Measurements from ENCODE around the gene GPN2. TPM values are rescaled to one million over a fixed set of nuclear protein-coding genes. Genes with fewer than 3 reads are reported as not detected.

Gene GPN2
- total RNA-seq, 4 donors from 2014 or later: 9.6 to 16.5 (median 14.1) TPM

DNA sequence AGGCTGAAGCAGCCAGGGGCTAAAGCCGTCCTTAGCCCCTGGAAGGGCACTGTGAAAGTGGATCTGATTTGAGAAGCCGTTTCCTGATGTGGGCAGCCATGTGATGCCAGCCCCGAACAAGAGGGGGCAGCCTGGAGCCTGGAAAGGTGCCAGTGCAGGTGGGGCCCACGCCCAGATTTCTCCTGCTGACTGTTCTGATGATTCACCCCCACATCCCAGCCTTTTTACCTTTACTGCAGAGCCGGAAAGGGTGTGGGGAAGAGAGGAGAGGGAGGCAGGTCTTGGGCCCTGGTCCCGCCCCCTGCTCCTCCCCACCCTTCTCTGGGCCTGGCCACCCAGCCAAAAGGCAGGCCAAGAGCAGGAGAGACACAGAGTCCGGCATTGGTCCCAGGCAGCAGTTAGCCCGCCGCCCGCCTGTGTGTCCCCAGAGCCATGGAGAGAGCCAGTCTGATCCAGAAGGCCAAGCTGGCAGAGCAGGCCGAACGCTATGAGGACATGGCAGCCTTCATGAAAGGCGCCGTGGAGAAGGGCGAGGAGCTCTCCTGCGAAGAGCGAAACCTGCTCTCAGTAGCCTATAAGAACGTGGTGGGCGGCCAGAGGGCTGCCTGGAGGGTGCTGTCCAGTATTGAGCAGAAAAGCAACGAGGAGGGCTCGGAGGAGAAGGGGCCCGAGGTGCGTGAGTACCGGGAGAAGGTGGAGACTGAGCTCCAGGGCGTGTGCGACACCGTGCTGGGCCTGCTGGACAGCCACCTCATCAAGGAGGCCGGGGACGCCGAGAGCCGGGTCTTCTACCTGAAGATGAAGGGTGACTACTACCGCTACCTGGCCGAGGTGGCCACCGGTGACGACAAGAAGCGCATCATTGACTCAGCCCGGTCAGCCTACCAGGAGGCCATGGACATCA lies 27.1 kb downstream of the GPN2 start, which contains the start of gene SFN:
Gene SFN (plus strand): TSS at position 369 of the 904 bp plus-strand sequence. CDS start 64 bp downstream, at position 433.
- Histone ChIP-seq H3K4me3 (peak within 1 kb of the TSS; percentile 56 to 74 (median 62)), H3K36me3 (peaks cover 0 to 4% (median 3%) of the 10 kb centered on the region in 4 donors), H3K27me3 (no peaks in the 10 kb centered on the region), H3K4me1 (peaks cover 18 to 25% (median 22%) of the 10 kb centered on the region in 4 donors), H3K27ac (replicated peaks in 1 of 4) (peak within 1 kb of the TSS; percentile 96 to 99 (median 97)), H3K9me3 (no peaks in the 10 kb centered on the region)
- WGBS: 87% methylated on average over 30 of the region's 37 CpGs
- DNase-seq (ENCODE audit: extremely low spot score): no peak
- intact Hi-C loops (cut with DNase I): no loop called here
- TF ChIP-seq POLR2AphosphoS5 (IDR thresholded peaks at IDR 0.05): no peak
- TF ChIP-seq, protein P1, sequence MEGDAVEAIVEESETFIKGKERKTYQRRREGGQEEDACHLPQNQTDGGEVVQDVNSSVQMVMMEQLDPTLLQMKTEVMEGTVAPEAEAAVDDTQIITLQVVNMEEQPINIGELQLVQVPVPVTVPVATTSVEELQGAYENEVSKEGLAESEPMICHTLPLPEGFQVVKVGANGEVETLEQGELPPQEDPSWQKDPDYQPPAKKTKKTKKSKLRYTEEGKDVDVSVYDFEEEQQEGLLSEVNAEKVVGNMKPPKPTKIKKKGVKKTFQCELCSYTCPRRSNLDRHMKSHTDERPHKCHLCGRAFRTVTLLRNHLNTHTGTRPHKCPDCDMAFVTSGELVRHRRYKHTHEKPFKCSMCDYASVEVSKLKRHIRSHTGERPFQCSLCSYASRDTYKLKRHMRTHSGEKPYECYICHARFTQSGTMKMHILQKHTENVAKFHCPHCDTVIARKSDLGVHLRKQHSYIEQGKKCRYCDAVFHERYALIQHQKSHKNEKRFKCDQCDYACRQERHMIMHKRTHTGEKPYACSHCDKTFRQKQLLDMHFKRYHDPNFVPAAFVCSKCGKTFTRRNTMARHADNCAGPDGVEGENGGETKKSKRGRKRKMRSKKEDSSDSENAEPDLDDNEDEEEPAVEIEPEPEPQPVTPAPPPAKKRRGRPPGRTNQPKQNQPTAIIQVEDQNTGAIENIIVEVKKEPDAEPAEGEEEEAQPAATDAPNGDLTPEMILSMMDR (IDR thresholded peaks at IDR 0.05): no peak
- TF ChIP-seq POLR2A (IDR thresholded peaks at IDR 0.05; ENCODE audit: low read depth): no peak
- no peak for TF ChIP-seq EP300 (IDR thresholded peaks at IDR 0.05)

DNA sequence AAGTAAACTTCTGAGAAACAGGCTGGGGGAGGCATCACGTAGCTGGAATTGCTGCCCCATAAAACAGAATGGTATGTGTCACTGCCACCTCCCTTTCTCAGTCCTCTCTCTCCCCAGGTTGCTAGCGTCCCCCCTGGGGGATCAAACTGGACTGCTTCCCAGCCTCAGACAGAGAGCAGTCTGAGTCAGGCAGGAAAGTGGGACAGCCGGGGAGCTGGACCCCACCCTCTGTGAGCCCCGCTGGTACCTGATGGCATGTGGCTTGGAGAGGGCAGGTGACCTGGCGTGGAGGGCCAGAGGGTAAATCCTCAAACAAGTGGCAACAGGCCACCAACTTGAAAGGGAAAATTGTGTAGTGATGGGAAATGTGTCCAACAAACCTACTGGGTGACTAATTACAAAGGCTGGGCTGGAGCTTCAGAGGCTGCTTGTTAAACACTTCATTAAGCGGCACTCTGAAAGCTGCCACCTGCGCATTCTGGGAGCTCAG lies 28.1 kb downstream of the GPN2 start:
- Histone ChIP-seq H3K27ac (replicated peaks in 1 of 4) (no peak overlapping the region), H3K9me3 (no peaks in the 10 kb centered on the region), H3K4me1 (peaks cover 18 to 25% (median 22%) of the 10 kb centered on the region in 4 donors), H3K4me3 (no peak overlapping the region), H3K36me3 (peaks cover 0 to 15% (median 13%) of the 10 kb centered on the region in 4 donors), H3K27me3 (no peaks in the 10 kb centered on the region)
- intact Hi-C loops (cut with DNase I): no loop called here
- DNase-seq (ENCODE audit: extremely low spot score): no peak
- WGBS: 83% methylated on average over 7 of the region's 7 CpGs
- TF ChIP-seq POLR2A (IDR thresholded peaks at IDR 0.05; ENCODE audit: low read depth) (no peak), EP300 (IDR thresholded peaks at IDR 0.05) (no peak), POLR2AphosphoS5 (IDR thresholded peaks at IDR 0.05) (no peak)
- TF ChIP-seq, protein P1 (IDR thresholded peaks at IDR 0.05): no peak

DNA sequence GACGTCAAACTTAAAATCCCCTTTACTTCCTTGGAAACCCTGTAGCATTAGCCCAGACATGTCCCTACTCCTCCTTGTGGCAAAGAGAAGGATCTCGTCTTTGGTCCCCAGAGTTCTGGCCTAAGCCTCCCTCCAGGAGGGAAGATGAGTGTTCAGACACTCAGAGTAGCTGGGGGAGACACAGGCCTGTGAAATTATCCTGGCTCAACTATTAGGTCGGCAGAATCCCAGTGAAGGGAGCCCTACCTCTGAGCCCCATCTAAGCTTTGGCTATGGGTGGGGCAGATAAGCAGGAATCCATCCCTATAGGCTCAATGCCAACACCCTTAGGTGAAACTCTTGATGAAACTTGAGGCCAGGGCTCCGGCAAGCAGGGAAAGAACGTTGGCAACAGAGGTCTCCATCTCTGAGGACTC lies 28.8 kb downstream of the GPN2 start:
- Histone ChIP-seq H3K9me3 (no peaks in the 10 kb centered on the region), H3K27me3 (no peaks in the 10 kb centered on the region), H3K4me3 (no peak overlapping the region), H3K27ac (replicated peaks in 1 of 4) (no peak overlapping the region), H3K36me3 (peaks cover 0 to 21% (median 20%) of the 10 kb centered on the region in 4 donors), H3K4me1 (peaks cover 18 to 25% (median 22%) of the 10 kb centered on the region in 4 donors)
- WGBS: 78% methylated on average over 5 of the region's 5 CpGs
- DNase-seq (ENCODE audit: extremely low spot score): no peak
- intact Hi-C loops (cut with DNase I): no loop called here
- TF ChIP-seq EP300 (IDR thresholded peaks at IDR 0.05) (no peak), POLR2A (IDR thresholded peaks at IDR 0.05; ENCODE audit: low read depth) (no peak), POLR2AphosphoS5 (IDR thresholded peaks at IDR 0.05) (no peak)
- TF ChIP-seq, protein P1 (IDR thresholded peaks at IDR 0.05): no peak

DNA sequence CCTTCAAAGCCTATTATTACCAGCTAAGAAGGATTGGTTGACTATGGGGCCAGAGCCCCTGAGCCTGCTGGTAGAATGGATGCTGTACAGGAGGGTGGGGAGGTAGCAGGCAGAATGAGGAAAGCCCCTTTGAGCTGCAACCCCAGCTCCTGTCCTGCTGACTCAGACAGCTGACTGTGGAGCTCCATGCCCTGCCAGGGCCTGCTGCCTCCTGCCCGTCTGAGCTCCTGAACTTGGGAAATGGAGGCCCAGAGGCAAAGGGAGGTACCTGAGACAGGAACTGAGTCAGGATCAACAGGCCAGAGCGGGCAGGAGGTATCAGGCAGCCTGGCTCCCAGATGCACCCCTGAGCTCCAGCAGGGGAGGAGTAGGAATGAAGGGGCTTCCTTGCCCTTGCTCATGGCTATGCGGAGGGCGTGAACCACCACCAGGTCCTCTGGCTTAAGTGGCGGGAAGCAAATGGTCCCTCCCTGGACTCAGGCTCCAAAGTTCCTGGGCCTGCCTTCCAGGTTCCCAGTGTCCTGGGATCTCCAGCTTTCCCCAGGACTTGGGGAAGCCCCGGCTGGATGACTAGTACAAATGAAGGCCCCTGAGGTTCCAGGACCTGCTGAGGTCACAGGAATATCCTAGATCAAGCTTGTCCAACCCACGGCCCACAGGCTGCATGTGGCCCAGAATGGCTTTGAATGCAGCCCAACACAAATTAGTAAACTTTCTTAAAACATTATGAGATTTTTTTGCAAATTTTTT lies 31.0 kb downstream of the GPN2 start:
- DNase-seq (ENCODE audit: extremely low spot score): no peak
- peaks cover 0 to 44% (median 42%) of the 10 kb centered on the region in 4 donors for H3K36me3 ChIP-seq
- WGBS: 77% methylated on average over 4 of the region's 7 CpGs
- TF ChIP-seq, protein P1 (IDR thresholded peaks at IDR 0.05): no peak
- TF ChIP-seq EP300 (IDR thresholded peaks at IDR 0.05) (no peak), POLR2AphosphoS5 (IDR thresholded peaks at IDR 0.05) (no peak), POLR2A (IDR thresholded peaks at IDR 0.05; ENCODE audit: low read depth) (no peak)
- peaks cover 6 to 9% (median 7%) of the 10 kb centered on the region in 4 donors for H3K4me1 ChIP-seq
- intact Hi-C loops (cut with DNase I): no loop called here
- H3K9me3 ChIP-seq: no peaks in the 10 kb centered on the region
- no peak overlapping the region for H3K4me3 ChIP-seq
- H3K27ac ChIP-seq (replicated peaks in 1 of 4): no peak overlapping the region
- H3K27me3 ChIP-seq: no peaks in the 10 kb centered on the region

Data from esophagus muscularis mucosa (tissue), 4 donors.